Tibial nerve (tissue), 4 donors: ENCODE data around the gene PDXP.

ENCODE experiments used
- CTCF ChIP-seq, 5 experiments: fragments of 200-600 bp in 3 of 5; fragments of 450-650 bp in 2 of 5; sonication (generic) in 3 of 5; IDR thresholded peaks; one replicate each; pipeline ENCODE4 v1.5.1; 2016 to 2019; ENCODE audit warnings: antibody characterized with exemption in 5 of 5, mild to moderate bottlenecking in 3 of 5, moderate library complexity in 2 of 5
- EP300 ChIP-seq, 2 donors: sonication (generic); formaldehyde crosslinking; IDR thresholded peaks; one replicate each; pipeline ENCODE4 v1.6.1; 2017; ENCODE audit warnings: antibody characterized with exemption in 2 of 2, mild to moderate bottlenecking in 1 of 2
- POLR2A ChIP-seq, 2 donors: fragments of 450-650 bp; IDR thresholded peaks; one replicate each; pipeline ENCODE4 v1.6.1; 2017; ENCODE audit warnings: antibody characterized with exemption in 2 of 2, mild to moderate bottlenecking in 2 of 2, moderate library complexity in 2 of 2

- TF ChIP-seq CTCF (IDR thresholded peaks at IDR 0.05) = no peak
- TF ChIP-seq EP300 (IDR thresholded peaks at IDR 0.05) = no peak
- TF ChIP-seq POLR2A (IDR thresholded peaks at IDR 0.05) = no peak
Measured at GRCh38 chr22:37677493-37677974, 19.0 kb downstream of the PDXP start.
